BLaER1 treated with 17β-estradiol and CSF1 and Interleukin-3, amounts not matched to agents 10 nM and 100 nM (cell line): ENCODE measurements around the gene SMIM10L2A.
"Not testable (repeated sequence)": the region's sequence is repeated elsewhere in the genome, so short reads cannot be mapped to it uniquely, and the experiment has no call there.

ENCODE experiments used
- H3K27ac ChIP-seq, 11 experiments: shearing (Covaris generic); formaldehyde crosslinking; 2 replicates each; pipeline ENCODE4 v1.8.1; 2022
- H3K27me3 ChIP-seq, 11 experiments: shearing (Covaris generic); formaldehyde crosslinking; 2 replicates each; pipeline ENCODE4 v1.8.1; 2022
- H3K36me3 ChIP-seq, 11 experiments: shearing (Covaris generic); formaldehyde crosslinking; 2 replicates each; pipeline ENCODE4 v1.8.1; 2022
- H3K4me1 ChIP-seq, 10 experiments: shearing (Covaris generic); formaldehyde crosslinking; 2 replicates each; pipeline ENCODE4 v1.8.1; 2022
- H3K4me2 ChIP-seq, 11 experiments: shearing (Covaris generic); formaldehyde crosslinking; 2 replicates each; pipeline ENCODE4 v1.8.1; 2022
- H3K4me3 ChIP-seq, 10 experiments: shearing (Covaris generic); formaldehyde crosslinking; 2 replicates each; pipeline ENCODE4 v1.8.1; 2022
- H3K9ac ChIP-seq, 11 experiments: shearing (Covaris generic); formaldehyde crosslinking; 2 replicates each; pipeline ENCODE4 v1.8.1; 2022
- H3K9me3 ChIP-seq, 11 experiments: shearing (Covaris generic); formaldehyde crosslinking; replicated peaks in 1 of 11; 2 replicates each; pipeline ENCODE4 v1.8.1; 2022
- H4K20me1 ChIP-seq, 11 experiments: shearing (Covaris generic); formaldehyde crosslinking; 2 replicates each; pipeline ENCODE4 v1.8.1; 2022
- Cebpa-rat ChIP-seq, 11 experiments: shearing (Covaris generic); IDR thresholded peaks; 2 replicates each; pipeline ENCODE4 v1.8.1; 2022

The SMIM10L2A gene

DNA sequence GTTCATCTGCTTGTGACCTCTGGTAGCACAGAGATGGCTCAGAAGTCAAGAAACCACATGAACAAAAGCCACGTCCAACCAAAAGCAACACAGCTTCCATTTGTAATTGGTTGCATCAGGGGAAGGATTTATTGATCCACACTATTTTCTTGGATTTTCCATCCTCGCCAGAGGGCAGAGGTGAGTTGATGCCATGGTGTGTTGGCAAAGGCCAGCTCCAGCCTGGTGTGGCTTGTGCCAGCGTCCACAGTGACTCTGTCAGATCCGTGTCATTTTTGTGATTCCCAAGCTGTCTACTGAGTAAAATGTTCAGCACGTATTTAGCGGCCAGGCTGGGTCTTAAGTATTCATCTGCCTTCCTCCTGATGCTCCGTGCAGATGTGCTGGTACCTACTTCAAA is 30.0 kb upstream of the SMIM10L2A start:
- H4K20me1 ChIP-seq: no peaks in the 10 kb centered on the region; a peak in 1 of 22 replicates
- H3K36me3 ChIP-seq: no peaks in the 10 kb centered on the region
- TF ChIP-seq Cebpa-rat (IDR thresholded peaks at IDR 0.05): no peak
- H3K9me3 ChIP-seq: no peaks in the 10 kb centered on the region
- no peak overlapping the region for H3K27ac ChIP-seq
- H3K4me2 ChIP-seq: no peak overlapping the region
- no peak overlapping the region for H3K4me3 ChIP-seq
- H3K4me1 ChIP-seq: peaks cover 0 to 9% (median 0%) of the 10 kb centered on the region in 10 experiments; a peak in 3 of 20 replicates
- H3K27me3 ChIP-seq: peaks cover 43 to 82% (median 70%) of the 10 kb centered on the region in 11 experiments
- no peak overlapping the region for H3K9ac ChIP-seq

DNA sequence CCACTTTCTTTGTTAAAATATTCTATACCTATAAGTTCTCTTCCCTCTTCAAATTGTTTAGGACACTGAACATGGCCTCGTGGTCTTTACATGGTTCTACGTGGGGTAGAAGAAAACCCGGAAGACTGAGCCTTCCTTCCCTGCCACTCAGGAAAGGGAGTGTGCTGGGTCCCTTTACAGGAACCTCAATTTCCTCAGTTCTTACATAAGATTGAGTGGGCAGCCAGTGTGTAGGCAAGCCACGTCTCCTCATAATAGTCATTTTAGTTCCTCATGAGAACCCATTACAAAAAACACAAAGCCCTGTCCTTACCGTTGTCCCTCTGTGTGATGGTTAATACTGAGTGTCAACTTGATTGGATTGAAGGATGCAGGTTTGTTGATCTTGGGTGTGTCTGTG is 28.7 kb upstream of the SMIM10L2A start:
- Histone ChIP-seq H3K4me2 (peak overlapping the region in 2 of 11 experiments; percentile 19 to 35; a peak in 4 of 22 replicates), H3K4me3 (no peak overlapping the region), H3K27me3 (peaks cover 56 to 95% (median 83%) of the 10 kb centered on the region in 11 experiments), H3K9ac (no peak overlapping the region), H3K4me1 (peaks cover 0 to 9% (median 0%) of the 10 kb centered on the region in 10 experiments; a peak in 3 of 20 replicates), H3K27ac (no peak overlapping the region; a peak in 1 of 22 replicates), H3K9me3 (no peaks in the 10 kb centered on the region), H3K36me3 (no peaks in the 10 kb centered on the region), H4K20me1 (no peaks in the 10 kb centered on the region; a peak in 1 of 22 replicates)
- TF ChIP-seq Cebpa-rat (IDR thresholded peaks at IDR 0.05): no peak

GRCh38 chrX:135395064-135395463 is 26.7 kb upstream of the SMIM10L2A start:
- H3K9me3 ChIP-seq: no peaks in the 10 kb centered on the region
- H3K4me3 ChIP-seq: no peak overlapping the region
- H3K27ac ChIP-seq: no peak overlapping the region
- no peak overlapping the region for H3K9ac ChIP-seq
- TF ChIP-seq Cebpa-rat (IDR thresholded peaks at IDR 0.05): no peak
- no peaks in the 10 kb centered on the region; a peak in 1 of 22 replicates for H4K20me1 ChIP-seq
- H3K27me3 ChIP-seq: peaks cover 59 to 96% (median 85%) of the 10 kb centered on the region in 11 experiments
- H3K4me2 ChIP-seq: no peak overlapping the region
- no peaks in the 10 kb centered on the region for H3K36me3 ChIP-seq
- H3K4me1 ChIP-seq: peaks cover 0 to 9% (median 0%) of the 10 kb centered on the region in 10 experiments; a peak in 3 of 20 replicates

DNA sequence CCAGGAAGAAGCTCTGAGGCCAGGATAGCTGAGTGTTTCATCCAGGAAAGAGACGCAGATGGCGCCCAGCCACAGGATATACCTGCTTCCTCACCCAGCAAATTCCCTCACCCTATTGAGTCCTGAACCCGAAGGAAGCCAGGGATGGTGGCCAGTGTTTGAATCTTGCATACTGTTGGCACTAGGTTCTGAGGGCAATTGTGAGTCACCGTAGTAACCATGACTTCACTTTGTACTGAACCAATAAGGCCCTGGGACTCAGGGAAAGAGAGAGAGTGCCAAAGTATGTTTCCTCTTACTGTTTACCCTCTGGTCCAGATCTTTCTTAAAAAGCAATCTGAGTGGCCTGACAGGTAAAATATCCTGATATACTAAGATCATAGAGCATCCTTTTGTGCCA is 25.6 kb upstream of the SMIM10L2A start:
- H3K27ac ChIP-seq: no peak overlapping the region
- no peaks in the 10 kb centered on the region for H3K36me3 ChIP-seq
- H3K9me3 ChIP-seq: no peaks in the 10 kb centered on the region
- H4K20me1 ChIP-seq: no peaks in the 10 kb centered on the region; a peak in 1 of 22 replicates
- H3K4me2 ChIP-seq: no peak overlapping the region
- H3K4me1 ChIP-seq: peaks cover 0 to 9% (median 0%) of the 10 kb centered on the region in 10 experiments; a peak in 3 of 20 replicates
- no peak overlapping the region for H3K4me3 ChIP-seq
- H3K27me3 ChIP-seq: peaks cover 59 to 96% (median 84%) of the 10 kb centered on the region in 11 experiments
- H3K9ac ChIP-seq: no peak overlapping the region
- no peak for TF ChIP-seq Cebpa-rat (IDR thresholded peaks at IDR 0.05)

DNA sequence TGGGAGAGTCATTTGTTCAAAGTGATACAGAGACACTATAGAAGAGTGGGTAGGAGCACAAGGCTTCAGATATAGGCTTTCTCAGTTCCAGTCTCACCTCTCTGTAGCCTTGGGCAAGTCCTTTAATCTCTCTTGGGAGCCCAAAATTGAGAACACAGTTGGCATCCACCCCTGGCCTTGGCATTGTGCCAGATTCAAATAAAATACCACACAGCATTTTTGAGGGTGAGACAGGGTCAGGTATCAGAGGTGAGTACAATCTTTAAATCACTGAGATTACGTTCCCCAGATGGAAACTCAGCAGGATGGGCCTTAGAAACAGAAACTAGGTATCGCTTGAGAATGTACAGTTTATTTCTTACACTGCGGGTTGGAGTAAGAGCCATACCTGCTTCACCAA is 25.2 kb upstream of the SMIM10L2A start:
- Histone ChIP-seq H3K9ac (no peak overlapping the region), H4K20me1 (no peaks in the 10 kb centered on the region; a peak in 1 of 22 replicates), H3K4me3 (no peak overlapping the region), H3K27ac (no peak overlapping the region), H3K9me3 (no peaks in the 10 kb centered on the region), H3K4me2 (no peak overlapping the region), H3K27me3 (peaks cover 59 to 96% (median 84%) of the 10 kb centered on the region in 11 experiments), H3K4me1 (peaks cover 0 to 9% (median 0%) of the 10 kb centered on the region in 10 experiments; a peak in 3 of 20 replicates), H3K36me3 (no peaks in the 10 kb centered on the region)
- no peak for TF ChIP-seq Cebpa-rat (IDR thresholded peaks at IDR 0.05)

GRCh38 chrX:135397652-135398051 is 24.1 kb upstream of the SMIM10L2A start:
- no peaks in the 10 kb centered on the region for H3K36me3 ChIP-seq
- H3K27me3 ChIP-seq: peaks cover 66 to 96% (median 86%) of the 10 kb centered on the region in 11 experiments
- H3K27ac ChIP-seq: no peak overlapping the region
- TF ChIP-seq Cebpa-rat (IDR thresholded peaks at IDR 0.05): no peak
- no peak overlapping the region for H3K4me3 ChIP-seq
- no peaks in the 10 kb centered on the region; a peak in 1 of 22 replicates for H4K20me1 ChIP-seq
- H3K9me3 ChIP-seq: no peaks in the 10 kb centered on the region
- peaks cover 0 to 9% (median 0%) of the 10 kb centered on the region in 10 experiments; a peak in 3 of 20 replicates for H3K4me1 ChIP-seq
- H3K9ac ChIP-seq: no peak overlapping the region
- no peak overlapping the region for H3K4me2 ChIP-seq

DNA sequence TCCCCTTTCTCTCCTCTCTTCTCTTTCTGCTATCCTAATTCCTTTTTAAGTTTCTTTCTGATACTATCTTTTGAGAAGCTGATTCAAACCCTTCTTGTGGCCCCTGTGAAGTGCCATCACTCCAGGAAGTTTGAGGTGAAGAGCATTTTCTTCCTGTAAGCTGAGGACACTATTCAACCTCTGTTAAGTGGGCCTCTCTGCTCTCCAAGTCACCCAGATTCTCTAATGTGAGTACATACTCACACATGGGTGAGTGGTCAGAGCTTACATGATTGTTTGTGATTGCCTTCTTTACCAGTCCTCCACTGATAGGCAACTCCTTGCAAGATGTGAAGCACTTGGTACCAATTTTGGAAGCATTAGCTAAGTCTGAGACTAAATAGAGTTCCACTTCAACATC is 18.4 kb upstream of the SMIM10L2A start:
- Histone ChIP-seq H4K20me1 (no peaks in the 10 kb centered on the region), H3K27ac (no peak overlapping the region), H3K4me3 (no peak overlapping the region), H3K9ac (no peak overlapping the region), H3K36me3 (no peaks in the 10 kb centered on the region), H3K27me3 (peaks cover 87 to 98% (median 94%) of the 10 kb centered on the region in 11 experiments), H3K4me2 (no peak overlapping the region), H3K9me3 (no peaks in the 10 kb centered on the region), H3K4me1 (no peaks in the 10 kb centered on the region)
- TF ChIP-seq Cebpa-rat (IDR thresholded peaks at IDR 0.05): no peak

DNA sequence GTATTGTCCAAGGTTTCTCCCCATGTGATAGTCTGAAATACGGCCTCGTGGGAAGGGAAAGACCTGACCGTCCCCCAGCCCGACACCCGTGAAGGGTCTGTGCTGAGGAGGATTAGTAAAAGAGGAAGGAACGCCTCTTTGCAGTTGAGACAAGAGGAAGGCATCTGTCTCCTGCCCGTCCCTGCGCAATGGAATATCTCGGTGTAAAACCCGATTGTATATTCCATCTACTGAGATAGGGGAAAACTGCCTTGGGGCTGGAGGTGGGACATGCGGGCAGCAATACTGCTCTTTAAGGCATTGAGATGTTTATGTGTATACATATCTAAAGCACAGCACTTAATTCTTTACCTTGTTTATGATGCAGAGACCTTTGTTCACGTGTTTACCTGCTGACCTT is 15.3 kb upstream of the SMIM10L2A start:
- not testable (repeated sequence) for H3K27ac ChIP-seq, H3K9me3 ChIP-seq, H4K20me1 ChIP-seq, H3K36me3 ChIP-seq, H3K4me1 ChIP-seq, H3K4me2 ChIP-seq, H3K9ac ChIP-seq, H3K4me3 ChIP-seq
- H3K27me3 ChIP-seq: peaks cover 82 to 98% (median 94%) of the 10 kb centered on the region in 11 experiments

- Histone ChIP-seq H3K9me3 (peaks cover 10 to 24% (median 16%) of the 10 kb centered on the region in 11 experiments; a peak in 20 of 22 replicates), H3K9ac (no peak overlapping the region), H3K4me2 (no peak overlapping the region), H3K27me3 (peaks cover 81 to 98% (median 93%) of the 10 kb centered on the region in 11 experiments), H3K4me1 (no peaks in the 10 kb centered on the region), H4K20me1 (no peaks in the 10 kb centered on the region), H3K4me3 (no peak overlapping the region), H3K27ac (no peak overlapping the region), H3K36me3 (no peaks in the 10 kb centered on the region)
- TF ChIP-seq Cebpa-rat (IDR thresholded peaks at IDR 0.05): no peak
These were observed 12.9 kb upstream of the SMIM10L2A start for GRCh38 chrX:135408794-135409193.
